GM19193 (cell line): ENCODE data around the gene MYOF.

Experiments
- POLR2A ChIP-seq: IDR thresholded peaks from 4 replicates; pipeline ENCODE4 v1.6.1; 2011; ENCODE audit not compliant: insufficient read depth, insufficient read length; ENCODE audit errors: extremely low read depth

Gene MYOF

GRCh38 chr10:93422118-93422517, 60.0 kb downstream of the MYOF start:
- no peak for TF ChIP-seq POLR2A

GRCh38 chr10:93420944-93421825, 60.9 kb downstream of the MYOF start:
- TF ChIP-seq POLR2A: no peak

DNA sequence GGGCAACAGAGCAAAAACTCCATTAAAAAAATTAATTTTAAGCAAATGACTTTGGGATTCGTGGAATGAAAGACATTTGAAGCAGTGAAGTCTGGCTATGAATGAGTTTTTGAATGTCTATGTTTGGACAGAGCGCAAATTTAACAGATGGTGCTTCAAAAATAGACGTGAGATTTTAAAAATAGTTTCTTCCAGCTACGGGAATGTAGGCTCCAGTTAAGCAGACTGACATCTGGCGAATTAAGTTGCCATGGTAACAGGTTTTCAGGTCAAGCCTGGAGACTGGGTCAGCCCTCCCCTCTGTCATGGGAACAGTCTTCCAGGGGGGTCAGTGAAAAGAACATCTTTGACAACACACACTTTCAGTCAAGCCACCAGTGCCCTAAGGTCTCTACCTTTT, 62.0 kb downstream of the MYOF start:
- no peak for TF ChIP-seq POLR2A

DNA sequence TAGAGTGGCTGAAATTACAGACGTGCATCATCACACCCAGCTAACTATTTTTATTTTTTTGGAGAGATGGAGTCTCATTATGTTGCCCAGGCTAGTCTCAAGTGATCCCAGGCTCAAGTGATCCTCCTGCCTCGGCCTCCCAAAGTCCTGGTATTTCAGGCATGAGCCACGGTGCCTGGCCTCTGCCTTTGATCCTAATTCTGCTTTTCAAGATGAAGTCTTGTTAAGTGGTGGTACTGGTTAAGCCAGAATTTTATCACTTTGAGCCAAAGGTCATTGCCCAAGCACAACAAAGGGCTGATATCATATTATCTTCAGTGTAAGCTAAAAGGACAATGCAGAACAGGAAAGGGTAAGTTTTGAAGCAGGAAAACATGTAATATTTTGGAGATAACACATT, 64.2 kb downstream of the MYOF start:
- no peak for TF ChIP-seq POLR2A

DNA sequence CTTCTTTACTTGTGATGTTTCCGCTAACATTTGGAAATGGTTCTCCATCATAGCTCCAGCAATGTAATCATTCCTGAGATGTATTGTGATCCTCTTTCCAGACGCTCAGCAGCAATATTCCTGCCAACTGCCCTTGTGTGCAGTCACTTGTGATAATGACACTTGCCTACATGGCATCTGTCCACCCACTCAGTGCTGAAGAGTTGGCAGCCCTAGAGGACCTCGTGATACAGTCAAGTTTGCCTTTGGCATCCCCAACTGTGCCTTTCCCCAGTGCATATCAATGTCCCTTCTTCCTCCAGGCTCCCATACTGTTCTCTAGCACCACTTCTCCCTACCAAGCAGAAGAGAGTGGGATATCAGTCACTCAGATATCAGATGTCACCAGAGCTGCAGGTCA, 64.9 kb downstream of the MYOF start:
- no peak for TF ChIP-seq POLR2A

DNA sequence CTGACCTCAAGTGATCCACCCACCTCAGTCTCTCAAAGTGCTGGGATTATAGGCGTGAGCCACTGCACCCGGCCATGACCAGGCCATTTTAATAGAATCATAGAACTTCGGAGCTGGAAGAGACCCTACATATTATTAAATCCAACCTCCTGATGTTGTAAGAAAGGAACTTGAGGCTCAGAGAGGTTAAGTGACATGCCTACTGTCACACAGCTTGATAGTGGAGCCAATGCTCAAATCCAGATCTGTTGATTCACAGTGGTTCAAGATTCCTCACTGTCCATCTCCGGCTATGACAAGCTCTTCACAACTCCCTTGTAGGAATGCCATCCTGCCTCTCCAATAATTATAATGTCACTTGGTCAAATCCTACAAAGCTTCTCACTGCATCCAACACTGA, 65.3 kb downstream of the MYOF start:
- TF ChIP-seq POLR2A: no peak

- TF ChIP-seq POLR2A: no peak
These were observed 66.4 kb downstream of the MYOF start for GRCh38 chr10:93415693-93416092.

GRCh38 chr10:93413252-93413689, 68.9 kb downstream of the MYOF start:
- no peak for TF ChIP-seq POLR2A

GRCh38 chr10:93412801-93413200, 69.3 kb downstream of the MYOF start:
- no peak for TF ChIP-seq POLR2A

- no peak for TF ChIP-seq POLR2A
These were observed 71.3 kb downstream of the MYOF start for GRCh38 chr10:93410697-93411348.

- TF ChIP-seq POLR2A: no peak
These were observed 73.4 kb downstream of the MYOF start for GRCh38 chr10:93408783-93409182.

- no peak for TF ChIP-seq POLR2A
These were observed 75.6 kb downstream of the MYOF start for GRCh38 chr10:93406364-93407145.

- TF ChIP-seq POLR2A: no peak
These were observed 78.1 kb downstream of the MYOF start for GRCh38 chr10:93404048-93404354.

- no peak for TF ChIP-seq POLR2A
These were observed 78.7 kb downstream of the MYOF start for GRCh38 chr10:93403152-93404047.

DNA sequence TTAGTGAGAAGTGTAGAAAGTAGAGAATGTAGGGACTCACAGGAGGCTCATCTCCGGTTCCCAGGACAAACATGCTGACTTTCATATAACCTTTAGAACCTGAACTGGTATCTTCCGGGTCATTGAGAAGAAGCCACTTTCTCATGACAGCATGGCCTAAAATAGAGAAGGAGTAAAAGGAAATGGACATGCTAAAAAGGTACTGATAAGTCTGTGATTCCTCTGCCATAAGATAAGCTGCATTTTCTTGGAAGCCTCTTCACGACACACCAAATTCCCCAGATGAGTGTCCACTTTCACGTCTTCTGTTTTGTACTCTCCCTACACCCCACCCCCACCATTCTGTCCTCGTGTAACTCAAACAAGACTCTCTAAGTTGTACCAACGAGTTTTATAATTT, 79.9 kb downstream of the MYOF start:
- TF ChIP-seq POLR2A: no peak

GRCh38 chr10:93398528-93398927, 83.6 kb downstream of the MYOF start:
- TF ChIP-seq POLR2A: no peak

- TF ChIP-seq POLR2A: no peak
These were observed 85.1 kb downstream of the MYOF start for GRCh38 chr10:93397020-93397419.
